Muscle of leg (tissue), 11 donors: ENCODE measurements around the gene OR4F6. TPM values are rescaled to one million over a fixed set of nuclear protein-coding genes. Genes with fewer than 3 reads are reported as not detected.

Source experiments
- DNase-seq: peaks from one replicate; pipeline ENCODE4 v3.0.0; 2013
- H3K27ac ChIP-seq: one replicate; pipeline ENCODE4 v1.5.1; 2013; ENCODE audit warnings: mild to moderate bottlenecking, low read length, control low read depth
- H3K27me3 ChIP-seq: one replicate; pipeline ENCODE4 v1.6.1; 2013; ENCODE audit warnings: low read length; ENCODE audit not compliant: control insufficient read depth, insufficient read depth
- H3K36me3 ChIP-seq: one replicate; pipeline ENCODE4 v1.6.1; 2013; ENCODE audit warnings: low read length; ENCODE audit not compliant: control insufficient read depth, insufficient read depth
- H3K4me1 ChIP-seq: one replicate; pipeline ENCODE4 v1.6.1; 2013; ENCODE audit warnings: low read length; ENCODE audit not compliant: control insufficient read depth, insufficient read depth
- H3K4me3 ChIP-seq: one replicate; pipeline ENCODE4 v1.5.1; 2013; ENCODE audit warnings: low read length, control low read depth
- H3K9me3 ChIP-seq: replicated peaks from 2 replicates; pipeline ENCODE4 v1.6.1; 2013; ENCODE audit warnings: low read depth, low read length; ENCODE audit not compliant: control insufficient read depth
- WGBS: methylation state at CpG from one replicate; pipeline ENCODE4 v1.1.5; 2013; ENCODE audit warnings: missing lambda C conversion rate; ENCODE audit not compliant: insufficient coverage; 5-methylcytosine and 5-hydroxymethylcytosine counted together
- polyA plus RNA-seq, 8 donors: library from polyadenylated mRNA; unstranded; fragments of 120-200 nt; gene quantifications; one replicate each; pipeline versions ENCODE4 v1.2.1 to v1.2.3, GENCODE V29; 2013; ENCODE audit warnings: inconsistent platforms in 1 of 8, low replicate concordance in 1 of 8; ENCODE audit not compliant: insufficient read length in 8 of 8, insufficient read depth in 1 of 8
- total RNA-seq: library from RNA; stranded (reverse); fragments of 120-200 nt; gene quantifications from one replicate; pipeline ENCODE4 v1.2.4, GENCODE V29; 2013

Gene OR4F6
- total and polyA plus RNA-seq, 9 donors: 0.13 TPM; not detected in 8

GRCh38 chr15:101820781-101821180 is 17.5 kb downstream of the OR4F6 start:
- WGBS: 60% methylated on average over 1 of the region's 6 CpGs
- no peak overlapping the region for H3K27ac ChIP-seq
- H3K4me3 ChIP-seq: no peak overlapping the region
- H3K9me3 ChIP-seq: no peaks in the 10 kb centered on the region
- H3K36me3 ChIP-seq: no peaks in the 10 kb centered on the region
- no peak for DNase-seq
- no peaks in the 10 kb centered on the region for H3K4me1 ChIP-seq
- H3K27me3 ChIP-seq: no peaks in the 10 kb centered on the region

- no peak overlapping the region for H3K27ac ChIP-seq
- no peak overlapping the region for H3K4me3 ChIP-seq
- no peaks in the 10 kb centered on the region for H3K27me3 ChIP-seq
- H3K9me3 ChIP-seq: no peaks in the 10 kb centered on the region
- H3K36me3 ChIP-seq: no peaks in the 10 kb centered on the region
- WGBS: 47% methylated on average over 2 of the region's 6 CpGs
- H3K4me1 ChIP-seq: no peaks in the 10 kb centered on the region
- no peak for DNase-seq
Measured at GRCh38 chr15:101827257-101827656, 23.9 kb downstream of the OR4F6 start.

GRCh38 chr15:101828774-101829173 is 25.5 kb downstream of the OR4F6 start:
- Histone ChIP-seq H3K9me3 (no peaks in the 10 kb centered on the region), H3K36me3 (no peaks in the 10 kb centered on the region), H3K4me1 (no peaks in the 10 kb centered on the region), H3K4me3 (no peak overlapping the region), H3K27me3 (no peaks in the 10 kb centered on the region), H3K27ac (no peak overlapping the region)
- WGBS: 84% methylated on average over 5 of the region's 5 CpGs
- DNase-seq: no peak

- no peaks in the 10 kb centered on the region for H3K9me3 ChIP-seq
- no peaks in the 10 kb centered on the region for H3K36me3 ChIP-seq
- WGBS: no CpG with 5 or more reads among the region's 3 CpGs
- no peak for DNase-seq
- no peaks in the 10 kb centered on the region for H3K27me3 ChIP-seq
- no peaks in the 10 kb centered on the region for H3K4me1 ChIP-seq
- no peak overlapping the region for H3K27ac ChIP-seq
- H3K4me3 ChIP-seq: no peak overlapping the region
Measured at GRCh38 chr15:101841656-101842055, 38.3 kb downstream of the OR4F6 start.

GRCh38 chr15:101844916-101845315 is 41.6 kb downstream of the OR4F6 start:
- no peaks in the 10 kb centered on the region for H3K36me3 ChIP-seq
- H3K9me3 ChIP-seq: no peaks in the 10 kb centered on the region
- no peak for DNase-seq
- H3K4me3 ChIP-seq: no peak overlapping the region
- H3K27ac ChIP-seq: no peak overlapping the region
- no peaks in the 10 kb centered on the region for H3K27me3 ChIP-seq
- H3K4me1 ChIP-seq: no peaks in the 10 kb centered on the region
- 88% methylated on average over 1 of the region's 6 CpGs for WGBS

- no peak for DNase-seq
- no CpG with 5 or more reads among the region's 1 CpG for WGBS
- H3K4me3 ChIP-seq: no peak overlapping the region
- no peak overlapping the region for H3K27ac ChIP-seq
- no peaks in the 10 kb centered on the region for H3K9me3 ChIP-seq
- H3K4me1 ChIP-seq: no peaks in the 10 kb centered on the region
- no peaks in the 10 kb centered on the region for H3K27me3 ChIP-seq
- H3K36me3 ChIP-seq: no peaks in the 10 kb centered on the region
Measured at GRCh38 chr15:101852356-101852755, 49.0 kb downstream of the OR4F6 start.

Other genes starting within 250 kb of the OR4F6 start
- gene TM2D3, start 151.1 kb upstream of the OR4F6 start, total RNA-seq: 38.0 TPM
- 10 to 100 TPM; 34.5 to 40.6 (median 37.1) TPM for gene TM2D3, start 151.1 kb upstream of the OR4F6 start, polyA plus RNA-seq
- 19.3 TPM for gene TARS3, start 79.0 kb upstream of the OR4F6 start, total RNA-seq
- gene TARS3, start 79.0 kb upstream of the OR4F6 start, polyA plus RNA-seq: 10 to 100 TPM; 14.6 to 19.2 (median 18.0) TPM
- not detected for gene OR4F15, start 8.7 kb downstream of the OR4F6 start, total RNA-seq
- gene OR4F15, start 8.7 kb downstream of the OR4F6 start, polyA plus RNA-seq: under 1 TPM in 1 of 8 donors, not detected in 7; 0.09 TPM